GM19463 (cell line): ENCODE measurements around the gene ABCA8.

Experiments used
- ATAC-seq: cut with Tn5 transposase; IDR thresholded peaks from one replicate; pipeline ENCODE4 v1.9.1; 2021; ENCODE audit warnings: mild to moderate bottlenecking, moderate library complexity; ENCODE audit not compliant: unreplicated experiment

The ABCA8 gene

DNA sequence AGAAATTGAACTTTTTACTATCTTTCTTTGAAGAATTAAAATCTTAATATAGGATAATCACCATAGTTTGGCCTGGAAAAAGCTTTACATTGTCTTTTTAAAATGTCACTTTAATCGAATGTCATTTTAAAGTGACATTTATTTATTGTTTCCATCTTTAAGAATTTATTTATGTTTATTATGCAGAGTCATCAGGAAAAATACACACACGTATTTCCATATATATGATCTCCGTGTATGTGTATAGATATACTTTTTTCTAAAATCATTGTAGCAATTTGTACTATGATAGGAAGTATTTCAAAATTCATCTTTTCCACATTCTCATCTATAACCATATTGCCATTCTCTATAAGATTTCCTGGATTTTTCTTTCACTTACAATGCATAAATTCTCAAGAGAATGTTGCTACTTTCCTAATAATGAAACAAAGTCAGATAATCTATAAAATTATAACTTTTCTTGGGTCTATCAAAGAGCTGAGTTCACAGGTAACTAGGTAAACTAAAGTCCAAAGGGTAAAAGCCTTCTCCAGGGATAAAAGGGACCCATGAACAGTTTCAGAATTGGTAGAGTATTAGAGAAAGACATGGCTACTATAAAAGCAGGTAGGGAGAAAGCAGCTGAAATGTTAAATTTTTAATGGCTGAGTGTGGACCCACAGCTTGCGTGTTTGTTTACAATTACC lies 11.9 kb downstream of the ABCA8 start:
- ATAC-seq: no peak

DNA sequence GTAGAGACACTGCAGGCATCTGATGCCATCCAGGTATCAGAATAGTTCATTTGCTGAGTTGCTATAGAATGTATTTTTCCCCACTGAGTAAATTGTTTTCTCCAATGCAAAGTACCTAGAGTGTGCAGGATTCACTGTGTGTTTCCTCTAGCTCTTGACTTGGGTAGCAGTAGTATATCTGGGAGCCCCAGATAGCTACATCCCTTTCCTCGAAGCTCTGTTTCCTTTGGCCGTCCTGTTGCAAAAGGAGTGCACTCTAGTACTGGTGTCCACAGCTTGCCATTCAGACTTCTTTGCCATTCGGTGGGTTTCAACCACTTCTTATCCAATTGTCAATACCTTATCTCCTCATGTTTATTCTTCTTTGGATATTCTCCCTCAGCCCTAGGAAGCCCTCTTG lies 12.8 kb downstream of the ABCA8 start:
- ATAC-seq: no peak

DNA sequence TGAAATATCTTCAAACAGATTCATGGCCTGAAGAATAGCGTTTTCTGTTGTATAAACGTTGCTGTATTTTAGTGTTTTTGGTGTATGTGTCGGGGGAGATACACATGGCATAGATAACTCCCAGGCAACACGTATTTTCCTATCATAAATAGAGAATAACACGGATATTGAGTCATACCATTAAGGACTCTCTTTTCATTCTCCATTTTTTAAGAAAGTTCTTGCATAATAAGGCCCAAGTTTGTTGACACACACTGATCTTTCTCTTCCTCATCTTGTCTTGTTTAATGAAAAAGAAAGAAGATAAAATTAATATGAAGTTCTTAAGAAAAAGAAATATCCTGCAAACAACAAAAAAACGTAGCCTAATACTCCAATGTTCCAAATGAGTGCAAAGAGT lies 13.4 kb downstream of the ABCA8 start:
- ATAC-seq: no peak

DNA sequence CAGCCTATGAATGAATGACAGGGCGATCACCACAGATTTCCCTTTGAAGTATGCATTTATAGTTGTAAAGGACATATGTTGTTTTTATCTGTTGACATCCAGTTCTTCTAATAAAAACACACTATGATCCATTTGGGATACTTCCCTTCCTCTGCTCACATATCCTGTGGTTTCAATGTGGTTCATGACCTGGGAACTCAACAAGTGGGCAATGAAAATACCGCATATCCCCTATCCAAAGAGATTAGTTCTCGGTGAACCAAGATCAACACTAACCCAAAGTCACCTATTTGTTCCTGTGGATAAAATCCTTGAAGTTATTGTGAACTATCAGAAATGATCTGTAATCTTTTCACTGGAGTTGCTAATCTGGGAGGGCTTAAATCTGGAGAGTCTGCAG lies 16.0 kb downstream of the ABCA8 start:
- ATAC-seq: no peak

DNA sequence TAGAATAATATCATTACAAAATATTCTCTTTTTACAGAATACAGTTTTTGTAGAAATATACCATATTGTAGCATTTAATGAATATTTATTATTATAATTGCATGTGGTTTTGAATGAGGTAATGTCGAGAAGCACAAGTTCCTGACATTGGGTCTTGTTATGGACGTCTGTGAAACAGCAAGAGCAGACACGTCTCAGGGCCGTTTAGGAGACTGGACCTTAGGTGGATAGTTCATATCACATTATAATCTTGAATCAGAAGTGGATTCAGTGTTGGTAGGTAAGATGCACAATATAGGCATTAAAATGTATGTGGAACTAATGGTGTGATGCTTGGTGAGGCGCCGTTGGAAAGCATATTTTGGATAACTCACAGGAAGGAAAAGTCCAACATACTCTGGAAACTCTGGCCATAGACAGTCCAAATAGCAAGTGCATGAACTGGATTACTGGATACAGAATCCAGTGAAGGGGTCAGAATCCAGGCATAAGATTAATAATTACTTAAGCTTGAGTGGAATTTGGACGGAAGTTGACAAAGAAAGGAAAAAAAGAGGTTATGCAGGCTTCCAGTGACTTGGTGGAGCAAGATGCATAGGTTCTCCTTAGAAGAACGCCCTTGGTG lies 17.2 kb downstream of the ABCA8 start:
- ATAC-seq: no peak

DNA sequence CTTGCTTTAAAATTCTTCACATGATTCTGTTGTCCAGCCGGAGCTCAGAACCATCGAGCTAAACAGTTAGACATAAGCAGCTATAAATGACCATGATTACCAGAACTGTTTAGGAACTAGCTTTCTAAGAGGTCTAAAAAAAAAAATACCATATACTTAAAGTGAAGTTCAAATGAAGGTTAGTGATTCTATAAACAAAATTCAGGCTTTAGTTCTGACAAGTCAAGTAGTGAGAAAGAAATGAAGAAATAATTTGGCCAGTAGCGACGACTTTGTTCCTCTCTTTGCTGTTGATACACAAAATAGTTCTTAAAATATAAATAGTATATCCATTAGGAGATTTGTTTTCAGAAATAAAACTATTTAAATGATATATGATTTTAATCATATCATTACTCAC lies 27.7 kb downstream of the ABCA8 start:
- no peak for ATAC-seq

DNA sequence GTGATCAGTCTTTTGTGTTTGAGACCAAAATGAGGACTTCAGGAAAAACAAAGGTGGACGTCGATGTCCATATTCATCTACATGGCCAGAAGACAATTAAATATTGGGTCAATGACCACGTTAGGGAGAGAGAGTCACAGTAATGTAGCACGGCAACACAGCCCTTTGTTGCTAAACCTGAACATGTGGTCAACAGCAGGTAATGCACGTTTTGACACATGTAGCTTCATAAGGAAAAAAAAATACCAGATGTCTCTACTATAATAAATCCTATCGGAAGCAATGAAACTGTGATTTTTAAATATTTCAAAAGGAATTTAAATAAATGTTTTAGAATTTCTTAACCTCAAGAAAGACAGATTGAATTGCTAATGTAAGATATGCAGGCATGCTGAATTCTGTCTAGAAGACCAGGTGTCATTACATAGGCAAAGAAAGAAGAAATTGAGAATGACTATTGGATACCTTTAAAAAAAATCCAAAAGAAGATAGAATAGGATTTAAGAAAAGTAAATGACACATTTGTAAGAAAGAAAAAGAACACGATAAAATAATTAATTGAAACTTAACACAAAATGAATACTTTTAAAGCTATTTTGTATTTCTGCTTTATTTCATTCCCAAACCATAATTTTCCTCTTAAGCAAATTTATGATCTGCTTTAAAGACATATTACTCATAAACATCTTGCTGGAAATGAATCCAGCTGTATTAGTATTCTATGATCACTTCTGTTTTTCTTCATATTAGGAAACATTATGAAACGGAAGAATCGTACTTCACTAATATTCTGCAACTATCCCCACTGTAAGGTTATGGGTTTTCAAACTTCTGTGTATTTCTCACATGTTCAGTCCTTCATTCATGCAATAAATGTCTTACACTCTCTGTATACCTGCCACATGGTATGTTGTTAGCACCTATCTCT lies 30.1 kb downstream of the ABCA8 start:
- ATAC-seq: no peak

DNA sequence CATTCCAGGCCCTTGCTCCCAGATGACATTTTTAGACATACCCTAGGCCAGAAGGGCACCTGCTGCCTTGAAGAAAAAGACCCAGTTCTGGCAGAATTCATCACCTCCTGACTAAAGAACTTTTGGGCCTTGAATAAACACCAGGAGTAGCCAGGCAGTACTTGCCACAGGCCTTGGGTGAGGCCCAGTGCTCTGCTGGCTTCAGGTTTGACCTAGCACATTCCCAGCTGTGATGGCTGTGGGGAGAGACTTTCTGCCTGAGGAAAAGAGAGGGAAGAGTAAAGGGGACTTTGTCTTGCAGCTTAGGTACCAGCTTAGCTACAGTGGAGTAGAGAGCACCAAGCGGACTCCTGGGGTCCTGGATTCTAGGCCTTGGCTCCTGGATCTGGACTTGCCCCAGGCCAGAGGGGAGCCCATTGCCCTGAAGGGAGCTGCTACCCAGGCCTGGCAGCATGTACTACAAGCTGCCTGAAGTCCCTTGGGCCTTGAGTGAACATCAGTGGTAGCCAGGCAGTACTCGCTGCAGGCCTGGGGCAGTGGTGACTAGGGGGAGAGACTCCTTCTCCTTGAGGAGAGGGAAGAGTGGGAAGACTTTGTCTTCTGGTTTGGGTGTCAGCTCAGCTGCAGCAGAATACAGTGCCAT lies 44.3 kb downstream of the ABCA8 start:
- no peak for ATAC-seq

DNA sequence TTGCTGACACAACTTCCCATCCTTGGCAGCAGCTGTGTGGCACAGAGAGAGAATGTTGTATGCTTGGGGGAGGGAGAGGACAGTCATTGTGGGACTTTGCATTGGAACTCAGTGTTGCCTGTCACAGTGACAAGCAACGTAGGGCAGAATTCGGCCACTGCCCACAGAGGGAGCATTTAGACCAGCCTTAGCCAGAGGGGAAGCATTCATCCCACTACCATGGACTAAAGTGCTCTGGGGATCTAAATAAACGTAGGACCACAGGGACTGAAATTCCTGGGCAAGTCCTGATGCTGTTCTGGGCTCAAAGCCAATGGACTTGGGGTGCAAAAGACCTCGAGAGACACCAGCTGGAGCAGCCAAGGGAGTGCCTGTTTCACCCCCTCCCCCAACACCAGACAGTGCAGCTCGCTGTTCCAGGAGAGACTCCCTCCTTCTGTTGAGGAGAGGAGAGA lies 44.9 kb downstream of the ABCA8 start:
- no peak for ATAC-seq

DNA sequence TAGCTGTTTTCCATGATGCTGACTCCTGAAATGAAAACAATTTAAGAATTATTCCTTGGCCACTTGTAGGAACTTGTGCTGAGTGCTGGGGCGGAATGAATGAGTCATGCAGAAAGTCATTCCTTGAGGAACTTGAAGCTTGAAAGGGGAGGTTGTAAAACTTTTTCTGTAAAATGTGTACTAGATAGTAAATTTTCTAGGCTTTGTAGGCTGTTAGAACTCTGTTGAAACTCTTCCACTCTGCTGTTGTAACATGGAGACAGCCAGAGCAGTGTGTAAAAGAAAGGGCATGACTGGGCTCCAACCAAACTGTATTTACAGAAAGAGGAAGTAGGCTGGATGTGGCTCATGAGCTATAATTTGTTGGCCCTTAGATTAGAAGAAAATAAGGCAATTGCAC lies 46.1 kb downstream of the ABCA8 start:
- ATAC-seq: no peak

DNA sequence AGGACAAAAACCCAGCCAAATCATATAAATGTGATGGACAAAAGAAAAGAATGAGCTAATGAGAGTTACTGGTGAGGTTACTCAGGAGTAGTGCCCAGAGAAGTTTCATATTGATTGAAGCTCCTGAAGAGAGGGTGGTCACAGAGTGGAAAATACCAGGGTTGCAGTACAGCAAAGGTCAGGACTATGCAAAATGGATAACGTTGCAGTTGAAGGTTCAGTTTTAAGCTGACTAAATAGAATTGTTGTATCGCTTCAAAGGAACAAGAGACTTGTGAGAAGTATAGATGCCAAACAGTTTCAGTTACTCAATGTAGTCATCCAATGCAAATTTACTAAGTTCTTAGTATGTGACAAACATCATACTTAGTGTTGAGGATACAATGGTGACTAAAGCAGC lies 47.1 kb downstream of the ABCA8 start:
- peak; percentile 79 for ATAC-seq

DNA sequence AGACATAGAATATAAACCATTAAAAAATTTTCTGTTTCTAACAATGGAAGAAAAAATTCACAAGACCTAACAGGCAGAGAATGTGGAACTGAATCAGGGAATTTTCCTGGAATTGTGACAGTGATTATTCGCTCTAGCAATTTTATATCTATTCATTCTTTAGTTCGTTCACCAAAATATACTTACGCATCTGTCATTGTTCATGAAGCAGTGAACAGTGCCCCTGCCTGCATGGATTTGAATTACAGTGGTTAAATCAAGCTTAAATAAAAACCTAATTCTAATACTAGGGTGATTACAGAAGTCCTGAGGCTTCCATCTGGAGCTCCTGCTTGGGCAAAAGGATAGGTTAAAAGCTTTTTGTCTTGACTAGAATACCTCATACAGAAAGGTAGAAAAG lies 48.6 kb downstream of the ABCA8 start:
- ATAC-seq: no peak

DNA sequence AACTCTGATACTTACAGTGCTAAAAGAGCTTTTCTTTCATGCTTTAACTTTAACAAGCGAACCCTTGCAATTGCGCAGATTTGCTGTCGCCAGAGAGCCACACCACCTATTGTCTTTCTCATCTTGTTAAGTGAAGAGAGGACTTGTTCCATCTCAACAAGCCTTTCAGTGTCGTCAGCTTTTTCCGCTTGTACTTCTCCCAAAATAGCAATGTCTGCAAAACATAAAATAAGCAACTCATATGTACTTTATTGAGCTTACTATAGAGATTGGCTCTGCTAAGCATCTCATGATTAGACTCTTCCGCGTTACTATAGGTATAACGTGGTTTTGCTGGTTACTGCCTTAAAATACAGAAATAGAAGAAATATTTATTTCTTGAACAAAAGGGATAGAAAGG lies 51.9 kb downstream of the ABCA8 start:
- no peak for ATAC-seq

DNA sequence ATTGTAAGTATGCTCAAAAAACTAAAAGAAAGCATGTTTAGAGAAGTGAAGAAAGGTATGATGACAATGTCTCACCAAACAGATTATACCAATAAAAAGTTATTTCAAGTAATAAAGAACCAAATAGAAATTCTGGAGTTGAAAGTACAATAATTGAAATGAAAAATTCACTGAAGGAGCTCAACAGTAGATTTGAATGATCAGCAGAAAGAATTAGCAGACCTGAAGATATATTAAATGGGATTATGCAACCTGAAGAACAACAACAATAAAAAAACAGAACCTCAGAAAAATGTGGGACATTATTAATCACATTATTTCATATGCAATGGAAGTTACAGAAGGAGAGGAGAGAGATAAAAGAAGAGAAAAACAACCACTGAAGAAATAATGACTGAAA lies 57.6 kb downstream of the ABCA8 start:
- no peak for ATAC-seq

DNA sequence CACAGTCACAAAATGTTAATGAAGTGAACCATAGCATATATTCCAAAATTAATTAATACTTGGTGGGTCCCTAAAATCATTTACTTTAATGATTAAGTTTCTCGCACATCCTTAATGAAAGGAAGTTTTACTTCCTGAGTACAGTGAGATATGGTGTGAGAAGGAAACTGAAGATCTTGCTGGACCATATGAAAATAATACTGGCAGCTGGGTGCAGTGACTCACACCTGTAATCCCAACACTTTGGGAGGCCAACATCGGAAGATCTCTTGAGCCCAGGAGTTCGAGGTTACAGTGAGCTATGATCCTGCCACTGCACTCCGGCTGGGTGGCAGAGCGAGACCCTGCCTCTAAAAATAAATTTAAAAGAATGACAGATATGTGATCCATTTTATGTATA lies 62.5 kb downstream of the ABCA8 start:
- ATAC-seq: no peak

DNA sequence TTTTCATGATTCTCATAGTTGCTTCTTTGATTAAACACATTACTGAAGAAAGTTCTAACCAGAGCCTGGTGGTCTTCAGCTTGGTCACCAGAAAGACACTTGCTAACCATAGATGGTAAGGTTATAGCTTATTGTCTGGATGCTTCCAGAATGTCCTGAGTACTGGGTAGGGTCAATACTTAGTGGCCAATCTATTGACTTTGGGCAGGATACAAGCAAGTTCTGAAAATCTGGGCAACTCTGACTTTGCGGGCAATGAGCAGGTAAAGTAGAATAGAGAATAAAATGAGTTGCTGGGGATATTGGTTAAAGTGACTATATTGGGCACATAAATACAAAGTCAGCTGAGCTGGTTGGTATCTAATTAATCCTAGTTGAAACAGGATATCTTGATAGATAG lies 63.0 kb downstream of the ABCA8 start:
- ATAC-seq: no peak

DNA sequence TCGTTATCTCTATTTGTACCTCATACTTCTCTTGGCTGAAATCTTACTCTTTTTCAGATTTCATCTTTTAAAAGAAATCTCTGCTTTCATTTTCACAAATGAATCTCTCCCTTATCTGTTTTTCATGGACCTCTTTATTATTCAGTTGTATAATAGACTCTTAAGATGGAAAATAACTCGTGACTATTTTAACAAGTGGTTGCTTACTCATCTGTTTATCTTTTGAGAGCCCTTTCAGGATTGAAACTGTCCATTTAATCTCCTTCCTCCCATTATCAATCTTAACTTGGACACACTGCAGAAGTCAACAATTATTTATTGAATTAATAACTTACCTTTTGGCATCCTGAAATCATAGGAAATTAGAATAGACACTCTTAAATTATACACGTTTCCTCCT lies 68.8 kb downstream of the ABCA8 start:
- ATAC-seq: no peak

DNA sequence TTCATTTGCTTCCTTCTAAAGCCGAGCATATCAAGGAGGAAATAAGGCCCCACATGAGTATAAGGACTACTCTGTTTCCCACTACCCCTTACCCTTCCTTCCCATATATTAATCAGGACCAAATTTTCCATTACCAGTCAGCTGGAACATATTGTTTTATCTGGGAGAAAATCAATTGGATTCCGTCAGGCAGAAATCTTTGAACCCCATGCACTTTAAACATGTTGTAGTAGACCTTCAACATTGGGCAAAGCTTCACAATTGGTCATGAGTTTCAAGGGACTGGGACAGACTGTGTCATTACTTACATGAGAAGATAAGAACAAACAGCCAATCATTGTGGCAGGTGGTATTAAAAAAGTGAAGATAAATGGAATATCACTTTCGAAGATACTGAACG lies 70.3 kb downstream of the ABCA8 start:
- no peak for ATAC-seq

DNA sequence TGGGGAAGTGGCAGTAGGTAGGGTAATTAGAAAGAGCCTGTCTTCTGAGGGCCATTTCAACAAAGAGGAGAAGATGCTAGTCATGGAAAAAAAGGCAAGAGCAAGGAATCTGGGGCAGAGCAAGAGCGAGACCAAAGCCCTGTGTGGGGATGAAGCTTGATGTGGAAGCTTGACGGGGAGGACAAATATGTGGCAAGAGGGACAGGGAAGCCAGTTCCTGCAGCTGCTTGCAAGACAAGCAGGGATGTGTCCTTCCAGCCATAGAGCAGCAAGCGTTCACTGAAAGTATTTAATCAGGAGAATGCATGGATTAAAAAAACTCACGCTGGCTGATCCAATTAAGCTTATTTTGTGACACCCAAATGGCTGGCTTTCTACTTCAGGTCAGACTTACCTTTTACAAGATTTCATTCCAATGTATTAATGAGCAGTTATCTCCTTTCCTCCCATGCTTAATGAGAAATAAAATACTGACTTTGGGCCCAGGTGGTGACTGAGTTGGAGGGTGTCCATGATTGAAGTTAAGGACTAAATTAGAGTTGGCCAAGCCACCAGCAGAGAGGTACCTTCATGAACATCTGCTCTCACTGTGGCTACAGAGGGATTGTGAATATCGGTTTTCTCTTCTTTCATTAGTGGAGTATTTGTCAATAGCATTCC lies 76.8 kb downstream of the ABCA8 start:
- ATAC-seq: no peak

DNA sequence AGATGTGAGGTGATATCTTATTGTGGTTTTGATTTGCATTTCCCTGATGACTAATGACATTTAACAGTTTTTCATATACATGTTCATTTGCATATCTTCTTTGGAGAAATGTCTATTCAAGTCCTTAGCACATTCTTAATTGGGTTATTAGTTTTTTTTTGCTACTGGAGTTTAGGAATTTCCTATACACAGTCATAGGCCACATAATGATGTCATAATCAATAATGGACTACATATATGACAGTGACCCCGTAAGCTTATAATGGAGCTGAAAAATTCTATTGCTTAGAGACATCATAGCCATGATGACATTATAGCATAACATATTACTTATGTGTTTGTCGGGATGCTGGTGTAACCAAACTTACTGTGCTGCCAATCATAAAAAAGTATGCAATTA lies 83.7 kb downstream of the ABCA8 start:
- no peak for ATAC-seq

DNA sequence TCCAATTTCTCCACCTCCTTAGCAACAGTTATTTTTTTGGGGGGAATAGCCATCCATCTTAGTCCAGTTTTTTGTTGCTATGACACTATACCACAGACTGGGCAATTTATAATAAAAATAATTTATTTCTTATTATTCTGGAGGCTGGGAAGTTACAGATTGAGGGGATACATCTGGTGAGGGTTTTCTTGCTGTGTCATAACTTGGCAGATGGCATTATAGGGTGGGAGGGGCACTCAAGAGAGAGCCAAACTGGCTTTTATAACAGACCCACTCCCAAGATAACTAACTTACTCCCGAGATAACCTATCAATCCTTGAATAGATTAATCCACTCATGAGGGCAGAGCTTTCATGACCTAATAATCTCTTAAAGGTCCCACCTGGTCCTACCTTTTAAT lies 84.2 kb downstream of the ABCA8 start:
- ATAC-seq: no peak
